Glutamatergic neuron (in vitro differentiated cells): Measurements from ENCODE around the gene GPR183. TPM values are rescaled to one million over a fixed set of nuclear protein-coding genes. Genes with fewer than 3 reads are reported as not detected.

ENCODE experiments used
- DNase-seq: peaks from one replicate; pipeline ENCODE4 v3.0.0; 2022
- H3K27ac Mint-ChIP-seq: one replicate; pipeline ENCODE4 v1.8.0; 2020; ENCODE audit warnings: mild to moderate bottlenecking, mixed read lengths, inconsistent platforms; ENCODE audit not compliant: unreplicated experiment
- H3K27me3 Mint-ChIP-seq: one replicate; pipeline ENCODE4 v1.8.0; 2020; ENCODE audit warnings: mild to moderate bottlenecking, moderate library complexity, mixed read lengths, inconsistent platforms; ENCODE audit not compliant: unreplicated experiment
- H3K36me3 Mint-ChIP-seq: one replicate; pipeline ENCODE4 v1.8.0; 2020; ENCODE audit warnings: mild to moderate bottlenecking, mixed read lengths, inconsistent platforms; ENCODE audit not compliant: unreplicated experiment
- H3K4me1 Mint-ChIP-seq: one replicate; pipeline ENCODE4 v1.8.0; 2020; ENCODE audit warnings: mild to moderate bottlenecking, low read depth, mixed read lengths, inconsistent platforms; ENCODE audit not compliant: unreplicated experiment
- H3K4me3 Mint-ChIP-seq: one replicate; pipeline ENCODE4 v1.8.0; 2020; ENCODE audit warnings: mild to moderate bottlenecking, mixed read lengths, inconsistent platforms; ENCODE audit not compliant: unreplicated experiment
- H3K9me3 Mint-ChIP-seq: one replicate; pipeline ENCODE4 v1.8.0; 2020; ENCODE audit warnings: mild to moderate bottlenecking, moderate library complexity, mixed read lengths, inconsistent platforms; ENCODE audit not compliant: unreplicated experiment
- CTCF ChIP-seq: fragments of 200-600 bp; sonication (generic); IDR thresholded peaks from one replicate; pipeline ENCODE4 v1.5.0; 2021; ENCODE audit not compliant: partially characterized antibody, unreplicated experiment
- total RNA-seq: library from RNA; stranded (reverse); fragmentation: NEBNext Ultra II Directional; extraction: Animal tissue kit (Norgen Biotek cat#: 25700); gene quantifications from one replicate; pipeline ENCODE4 v1.2.1, GENCODE V29; 2021; ENCODE audit not compliant: unreplicated experiment

GPR183 gene
- total RNA-seq, 1 donor from 2014 or later, result not detected

GRCh38 chr13:99316657-99317256, 9.6 kb upstream of the GPR183 start:
- no peak for DNase-seq
- H3K9me3 Mint-ChIP-seq, result peaks cover 1% of the 10 kb centered on the region
- H3K4me1 Mint-ChIP-seq, result no peaks in the 10 kb centered on the region
- TF ChIP-seq CTCF, result no peak
- no peak overlapping the region for H3K4me3 Mint-ChIP-seq
- H3K27ac Mint-ChIP-seq, result no peak overlapping the region
- no peaks in the 10 kb centered on the region for H3K36me3 Mint-ChIP-seq
- H3K27me3 Mint-ChIP-seq, result no peaks in the 10 kb centered on the region

DNA sequence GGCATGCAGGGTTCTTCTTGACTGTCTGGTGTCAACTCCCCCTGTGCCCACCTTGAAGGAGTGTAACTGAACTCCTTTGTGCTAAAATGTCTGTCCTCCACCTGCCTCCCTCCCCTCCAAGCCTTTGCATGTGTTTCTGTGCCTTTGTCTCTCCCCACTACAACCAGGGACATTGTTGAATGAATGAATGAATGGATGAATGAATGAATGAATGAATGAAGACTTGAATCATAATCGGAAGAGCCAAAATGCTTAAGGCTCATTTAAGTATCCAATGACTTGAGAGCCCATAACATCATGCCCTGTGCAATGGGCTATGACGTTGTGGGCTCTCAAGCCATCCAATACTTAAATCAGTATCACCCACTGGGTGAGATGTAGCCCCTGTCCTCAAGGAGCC, 9.0 kb upstream of the GPR183 start:
- TF ChIP-seq CTCF, result no peak
- H3K27ac Mint-ChIP-seq, result no peak overlapping the region
- no peaks in the 10 kb centered on the region for H3K27me3 Mint-ChIP-seq
- no peak for DNase-seq
- no peaks in the 10 kb centered on the region for H3K36me3 Mint-ChIP-seq
- H3K4me1 Mint-ChIP-seq, result no peaks in the 10 kb centered on the region
- no peak overlapping the region for H3K4me3 Mint-ChIP-seq
- peaks cover 1% of the 10 kb centered on the region for H3K9me3 Mint-ChIP-seq

DNA sequence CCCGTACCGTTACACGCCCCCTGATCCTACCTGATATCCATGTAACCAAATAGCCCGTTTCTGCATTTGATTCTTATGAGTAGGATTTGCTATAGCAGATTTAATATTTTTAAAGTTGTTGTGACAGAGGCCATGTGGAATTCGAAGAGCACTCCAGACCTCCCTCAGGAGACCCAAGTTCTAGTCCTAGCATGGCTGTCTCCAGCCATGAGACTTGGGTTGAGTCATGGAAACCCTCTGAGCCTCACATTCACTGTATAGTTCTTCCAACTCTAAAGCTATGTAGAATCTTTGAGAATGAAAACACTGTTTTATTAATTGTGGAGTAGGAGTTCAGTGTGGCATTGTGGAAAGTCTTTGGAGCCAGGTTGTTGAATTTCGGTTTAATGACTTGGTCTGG, 8.0 kb upstream of the GPR183 start:
- Mint-ChIP-seq H3K36me3 (no peaks in the 10 kb centered on the region), H3K4me1 (no peaks in the 10 kb centered on the region), H3K27me3 (no peaks in the 10 kb centered on the region), H3K4me3 (no peak overlapping the region), H3K27ac (no peak overlapping the region), H3K9me3 (peaks cover 3% of the 10 kb centered on the region)
- no peak for DNase-seq
- no peak for TF ChIP-seq CTCF

DNA sequence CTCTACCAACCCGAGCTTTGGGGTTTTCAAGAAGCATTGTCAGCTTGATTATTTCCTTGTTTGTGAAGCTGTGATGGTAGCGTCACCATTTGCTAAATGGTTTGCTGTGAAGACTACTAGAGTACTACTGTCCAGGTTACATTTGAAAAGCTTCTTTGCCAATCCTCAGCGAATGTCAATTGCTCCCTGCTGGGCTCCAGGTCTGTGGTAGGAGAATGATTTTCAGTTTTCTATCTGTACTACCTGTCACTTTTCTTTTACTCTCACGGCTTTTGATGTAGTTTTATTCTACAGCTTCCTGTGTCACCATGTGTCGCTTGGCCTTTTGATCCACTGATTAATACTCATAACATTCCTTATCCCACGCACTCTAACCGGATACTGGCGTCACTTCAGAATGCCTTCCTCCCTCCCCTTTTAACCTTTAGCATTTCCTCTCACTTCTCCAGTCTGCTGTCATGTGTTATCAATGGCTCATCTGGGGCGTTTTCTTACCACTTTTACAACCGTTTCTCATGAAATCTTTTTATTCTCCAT, 7.5 kb upstream of the GPR183 start:
- no peaks in the 10 kb centered on the region for H3K27me3 Mint-ChIP-seq
- H3K4me1 Mint-ChIP-seq, result no peaks in the 10 kb centered on the region
- peaks cover 3% of the 10 kb centered on the region for H3K9me3 Mint-ChIP-seq

More for the DNA sequence above, 7.5 kb upstream of the GPR183 start:
- H3K4me3 Mint-ChIP-seq, result no peak overlapping the region
- DNase-seq, result no peak
- H3K27ac Mint-ChIP-seq, result no peak overlapping the region
- TF ChIP-seq CTCF, result no peak
- H3K36me3 Mint-ChIP-seq, result no peaks in the 10 kb centered on the region
